Heart right ventricle (tissue), 16 donors: Measurements from ENCODE around the gene KDM6A. TPM values are rescaled to one million over a fixed set of nuclear protein-coding genes. Genes with fewer than 3 reads are reported as not detected.
A peak's percentile ranks its signal among the peaks of the same experiment; 100 is the strongest.

ENCODE experiments used
- ATAC-seq, 8 donors: fragments of 200-7000 bp; cut with Tn5 transposase; one replicate each; pipeline ENCODE4 v1.9.1; 2020; ENCODE audit warnings: mild to moderate bottlenecking in 8 of 8, moderate library complexity in 8 of 8, moderate number of reproducible peaks in 1 of 8
- DNase-seq, 2 donors: peaks; one replicate each; pipeline ENCODE4 v3.0.0-alpha.2; 2020
- H3K27ac ChIP-seq, 10 donors: fragments of 200-600 bp; sonication (generic) in 2 of 10; one replicate each; pipeline versions ENCODE4 v1.5.0 to v1.8.0; 2020 to 2022; ENCODE audit warnings: mild to moderate bottlenecking in 3 of 10
- H3K27me3 ChIP-seq, 7 donors: fragments of 200-600 bp; one replicate each; pipeline ENCODE4 v1.8.0; 2021 to 2022; ENCODE audit warnings: mild to moderate bottlenecking in 2 of 7
- H3K36me3 ChIP-seq, 9 donors: fragments of 200-600 bp; sonication (generic) in 1 of 9; one replicate each; pipeline versions ENCODE4 v1.5.0 to v1.8.0; 2020 to 2022; ENCODE audit warnings: mild to moderate bottlenecking in 2 of 9
- H3K4me1 ChIP-seq, 9 donors: fragments of 200-600 bp; sonication (generic) in 1 of 9; one replicate each; pipeline versions ENCODE4 v1.5.0 to v1.8.0; 2020 to 2022; ENCODE audit warnings: mild to moderate bottlenecking in 4 of 9
- H3K4me3 ChIP-seq, 10 donors: fragments of 200-600 bp; sonication (generic) in 2 of 10; one replicate each; pipeline versions ENCODE4 v1.5.0 to v1.8.0; 2020 to 2022; ENCODE audit warnings: mild to moderate bottlenecking in 7 of 10, moderate library complexity in 2 of 10
- H3K9me3 ChIP-seq, 11 donors: fragments of 200-600 bp in 10 of 11; sonication (generic) in 2 of 11; one replicate each; pipeline versions ENCODE4 v1.5.0 to v1.8.0; 2013 to 2022; ENCODE audit warnings: mild to moderate bottlenecking in 2 of 11, control low read depth in 1 of 11, moderate library complexity in 1 of 11
- WGBS, 2 donors: extraction: QIAGEN DNeasy Blood & Tissue Kit; methylation state at CpG; one replicate each; pipeline ENCODE4 v1.1.7; 2013; ENCODE audit warnings: inconsistent platforms in 1 of 2; 5-methylcytosine and 5-hydroxymethylcytosine counted together
- intact Hi-C, 10 donors: fragments of 100-400 bp; cut with DNase I; formaldehyde crosslinking; loops; one replicate each; pipeline versions ENCODE4 v1.11.1 to v1.14.2; 2022
- polyA plus RNA-seq, 2 donors: library from polyadenylated mRNA; stranded (reverse); fragments of 200-250 nt; gene quantifications; one replicate each; pipeline ENCODE4 v1.2.3, GENCODE V29; 2013
- total RNA-seq, 10 donors: library from RNA; stranded (reverse); fragmentation: NEBNext Ultra II Directional in 3 of 10; extraction: Animal tissue kit (Norgen Biotek cat#: 25700) in 3 of 10; gene quantifications; one replicate each; pipeline versions ENCODE4 v1.2.1 to v1.2.4, GENCODE V29; 2021 to 2023
- TF ChIP-seq, protein P1 (sequence below), 9 donors: fragments of 200-600 bp; sonication (generic) in 2 of 9; IDR thresholded peaks; one replicate each; pipeline versions ENCODE4 v1.5.0 to v1.8.0; 2021 to 2022; ENCODE audit warnings: antibody characterized with exemption in 9 of 9, mild to moderate bottlenecking in 5 of 9, moderate library complexity in 1 of 9
- donor health status: Arrhythmogenic right ventricular cardiomyopathy.
- donor health status: ischemic (EF 13 %, LVEDD 7.1; RV severe dilation, severe dysfunction).
- donor health status: healthy with polysubstance abuse.
- donor health status: DM: no; HTN: yes; CAD: no.
- donor health status: DM: no; HTN: no; CAD: no.
- donor health status: ischemic (EF 25% LVEDD 6.9; RV normal size, moderate dysfunction).
- donor health status: ischemic (EF 25% LVEDD 5.7; RV mildly dilated, moderate dysfunction).
- donor health status: healthy.
- donor health status: DM: yes; HTN: yes; CAD: no.
- donor health status: Ischemic cardiomyopathy.
- donor health status: ischemic (EF 35%, LVEDD 5.7; RV mildly dilated, moderate dysfunction).
- donor health status: nonischemic (EF 11% LVEDD 7.7; RV severe dilation, severe dysfunction).
- donor health status: DM: yes; HTN: yes; CAD: no.
- donor health status: PGD.
- donor health status: ischemic (EF 29% LVEDD 5.4; RV normal size, mild dysfunction).
- donor health status: nonischemic (EF 23%, LVEDD 6.1; RV moderate dilation, normal function).

The KDM6A gene
- total and polyA plus RNA-seq, 12 donors = 3.8 to 21.2 (median 11.8) TPM

DNA sequence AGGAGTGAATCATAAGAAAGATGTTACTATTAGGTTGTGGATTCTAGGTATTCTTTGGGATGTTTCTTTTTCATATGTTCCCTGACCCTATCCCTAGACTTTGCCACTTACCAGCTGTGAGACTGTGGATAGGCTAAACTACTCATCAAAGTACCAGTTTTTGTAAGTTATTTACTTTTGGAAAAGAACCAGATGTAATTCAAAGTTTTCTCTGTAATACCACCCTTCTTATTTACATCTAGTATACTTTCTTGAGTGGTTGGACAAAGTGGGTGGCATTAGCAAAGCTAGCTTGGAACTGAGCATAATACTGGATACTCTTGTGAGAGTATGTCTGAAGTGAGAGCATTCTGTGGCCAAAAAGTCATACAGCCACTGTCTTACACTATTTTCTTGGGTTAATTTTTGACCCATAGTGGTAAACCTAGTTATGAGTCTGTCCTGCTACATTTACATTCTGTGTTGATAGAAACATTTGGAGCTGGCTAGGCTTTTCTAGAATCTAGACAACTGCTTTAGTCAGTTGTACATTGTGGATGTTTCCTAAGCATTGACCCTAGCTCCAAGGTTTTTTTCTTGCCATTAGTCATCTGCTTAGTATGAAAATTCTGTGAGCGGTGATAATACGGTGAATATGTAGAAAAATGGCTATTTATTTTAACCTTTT, 41.7 kb downstream of the KDM6A start:
- H3K9me3 ChIP-seq = no peaks in the 10 kb centered on the region
- no peaks in the 10 kb centered on the region for H3K27me3 ChIP-seq
- H3K27ac ChIP-seq = no peak overlapping the region
- intact Hi-C loops = no loop called here
- no peak for ATAC-seq
- no peaks in the 10 kb centered on the region for H3K36me3 ChIP-seq
- H3K4me1 ChIP-seq = peaks cover 0 to 60% (median 26%) of the 10 kb centered on the region in 9 donors
- 68 to 83% methylated on average over 2 of the region's 2 CpGs for WGBS, 2 donors
- TF ChIP-seq, protein P1, sequence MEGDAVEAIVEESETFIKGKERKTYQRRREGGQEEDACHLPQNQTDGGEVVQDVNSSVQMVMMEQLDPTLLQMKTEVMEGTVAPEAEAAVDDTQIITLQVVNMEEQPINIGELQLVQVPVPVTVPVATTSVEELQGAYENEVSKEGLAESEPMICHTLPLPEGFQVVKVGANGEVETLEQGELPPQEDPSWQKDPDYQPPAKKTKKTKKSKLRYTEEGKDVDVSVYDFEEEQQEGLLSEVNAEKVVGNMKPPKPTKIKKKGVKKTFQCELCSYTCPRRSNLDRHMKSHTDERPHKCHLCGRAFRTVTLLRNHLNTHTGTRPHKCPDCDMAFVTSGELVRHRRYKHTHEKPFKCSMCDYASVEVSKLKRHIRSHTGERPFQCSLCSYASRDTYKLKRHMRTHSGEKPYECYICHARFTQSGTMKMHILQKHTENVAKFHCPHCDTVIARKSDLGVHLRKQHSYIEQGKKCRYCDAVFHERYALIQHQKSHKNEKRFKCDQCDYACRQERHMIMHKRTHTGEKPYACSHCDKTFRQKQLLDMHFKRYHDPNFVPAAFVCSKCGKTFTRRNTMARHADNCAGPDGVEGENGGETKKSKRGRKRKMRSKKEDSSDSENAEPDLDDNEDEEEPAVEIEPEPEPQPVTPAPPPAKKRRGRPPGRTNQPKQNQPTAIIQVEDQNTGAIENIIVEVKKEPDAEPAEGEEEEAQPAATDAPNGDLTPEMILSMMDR (IDR thresholded peaks at IDR 0.05) = no peak
- peak overlapping the region in 2 of 10 donors; percentile 2 to 20 for H3K4me3 ChIP-seq
- no peak for DNase-seq

DNA sequence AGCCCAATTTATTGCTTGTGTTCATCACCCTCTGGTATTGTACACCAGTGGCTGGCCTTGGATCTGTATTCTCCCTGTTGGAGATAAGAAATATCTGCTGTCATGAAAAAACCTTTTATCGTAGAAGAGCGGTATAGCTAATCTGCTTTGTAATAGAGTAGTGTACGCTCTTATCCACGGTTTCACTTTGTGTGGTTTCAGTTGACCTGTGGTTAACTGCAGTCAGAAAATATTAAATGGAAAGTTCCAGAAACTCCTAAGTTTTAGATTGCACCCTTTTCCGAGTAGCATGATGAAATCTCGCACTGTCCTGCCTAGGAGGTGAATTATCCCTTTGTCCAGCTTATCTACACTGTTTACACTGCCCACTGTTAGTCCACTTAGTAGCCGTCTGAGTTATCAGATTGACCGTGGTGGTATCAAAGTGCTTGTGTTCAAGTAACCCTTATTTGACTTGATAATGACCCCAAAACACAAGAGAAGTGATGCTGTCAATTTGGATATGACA, 42.4 kb downstream of the KDM6A start:
- TF ChIP-seq, protein P1 (IDR thresholded peaks at IDR 0.05) = no peak
- intact Hi-C loops = no loop called here
- Histone ChIP-seq H3K27me3 (no peaks in the 10 kb centered on the region), H3K36me3 (no peaks in the 10 kb centered on the region), H3K4me1 (peaks cover 0 to 57% (median 26%) of the 10 kb centered on the region in 9 donors), H3K9me3 (no peaks in the 10 kb centered on the region), H3K27ac (peak overlapping the region in 1 of 10 donors; percentile 52), H3K4me3 (peak overlapping the region in 3 of 10 donors; percentile 2 to 20 (median 5))
- DNase-seq = no peak
- WGBS, 2 donors = 20 to 35% methylated on average over 8 of the region's 8 CpGs
- peak in 2 of 8 donors; percentile 30 to 47 for ATAC-seq

- no peaks in the 10 kb centered on the region for H3K27me3 ChIP-seq
- TF ChIP-seq, protein P1 (IDR thresholded peaks at IDR 0.05) = no peak
- H3K36me3 ChIP-seq = no peaks in the 10 kb centered on the region
- no peaks in the 10 kb centered on the region for H3K9me3 ChIP-seq
- no peak overlapping the region for H3K27ac ChIP-seq
- H3K4me3 ChIP-seq = no peak overlapping the region
- H3K4me1 ChIP-seq = peaks cover 0 to 73% (median 24%) of the 10 kb centered on the region in 9 donors
- WGBS, 2 donors = 24 to 53% methylated on average over 1 of the region's 1 CpG
- DNase-seq = no peak
- intact Hi-C loops = no loop called here
- no peak for ATAC-seq
These were observed 45.7 kb downstream of the KDM6A start for GRCh38 chrX:44918722-44919121.

GRCh38 chrX:44922980-44923379, 50.0 kb downstream of the KDM6A start:
- peaks cover 0 to 52% (median 7%) of the 10 kb centered on the region in 9 donors for H3K4me1 ChIP-seq
- no peak overlapping the region for H3K27ac ChIP-seq
- TF ChIP-seq, protein P1 (IDR thresholded peaks at IDR 0.05) = no peak
- ATAC-seq (no peak), DNase-seq (no peak)
- no peak overlapping the region for H3K4me3 ChIP-seq
- intact Hi-C loops = no loop called here
- no peaks in the 10 kb centered on the region for H3K9me3 ChIP-seq
- no peaks in the 10 kb centered on the region for H3K27me3 ChIP-seq
- WGBS, 2 donors = 80 to 87% methylated on average over 4 of the region's 4 CpGs
- no peaks in the 10 kb centered on the region for H3K36me3 ChIP-seq
